Mesenchymal stem cell (in vitro differentiated cells and primary cell): ENCODE results near the gene RRP15.

Experiments used
- DNase-seq: peaks from one replicate; pipeline ENCODE4 v3.0.0-alpha.2; 2013
- H2AFZ ChIP-seq: one replicate; pipeline ENCODE4 v1.6.1; 2013; ENCODE audit warnings: low read depth, mild to moderate bottlenecking, control low read depth, inconsistent platforms, low read length, moderate library complexity
- H2AK5ac ChIP-seq: 2 replicates; pipeline ENCODE4 v1.6.1; 2013; ENCODE audit warnings: low read length, moderate library complexity, mild to moderate bottlenecking, inconsistent platforms; ENCODE audit not compliant: severe bottlenecking
- H2BK120ac ChIP-seq: one replicate; pipeline ENCODE4 v1.6.1; 2013; ENCODE audit warnings: low read depth, mild to moderate bottlenecking, inconsistent platforms, low read length, moderate library complexity
- H2BK12ac ChIP-seq, 2 experiments: one replicate each; pipeline ENCODE4 v1.6.1; 2013; ENCODE audit warnings: inconsistent platforms in 2 of 2, low read length in 2 of 2, mild to moderate bottlenecking in 2 of 2, moderate library complexity in 2 of 2, control low read depth in 1 of 2
- H2BK15ac ChIP-seq: one replicate; pipeline ENCODE4 v1.6.1; 2013; ENCODE audit warnings: mild to moderate bottlenecking, low read depth, inconsistent platforms; ENCODE audit not compliant: poor library complexity, severe bottlenecking
- H2BK5ac ChIP-seq: 2 replicates; pipeline ENCODE4 v1.6.1; 2013; ENCODE audit warnings: low read depth, mild to moderate bottlenecking, low read length, control low read depth, inconsistent platforms; ENCODE audit not compliant: poor library complexity, severe bottlenecking
- H3K14ac ChIP-seq, 2 experiments: one replicate each; pipeline ENCODE4 v1.6.1; 2013; ENCODE audit warnings: inconsistent platforms in 2 of 2, low read length in 2 of 2, control low read depth in 1 of 2, mild to moderate bottlenecking in 1 of 2, moderate library complexity in 1 of 2
- H3K18ac ChIP-seq, 2 experiments: one replicate each; pipeline ENCODE4 v1.6.1; 2013; ENCODE audit warnings: inconsistent platforms in 2 of 2, low read length in 2 of 2, control low read depth in 1 of 2, low read depth in 1 of 2, mild to moderate bottlenecking in 1 of 2
- H3K23ac ChIP-seq, 2 experiments: one replicate each; pipeline ENCODE4 v1.6.1; 2013; ENCODE audit warnings: inconsistent platforms in 2 of 2, low read length in 2 of 2, mild to moderate bottlenecking in 2 of 2, moderate library complexity in 2 of 2, control low read depth in 1 of 2
- H3K27ac ChIP-seq: 2 replicates; pipeline ENCODE4 v1.5.1; 2013; ENCODE audit warnings: mild to moderate bottlenecking, moderate library complexity, low read length, control low read depth, inconsistent platforms; ENCODE audit not compliant: poor library complexity, severe bottlenecking
- H3K27me3 ChIP-seq, 2 experiments: 2 replicates each; pipeline versions ENCODE4 v1.6.1 to v1.7.0; 2013; ENCODE audit warnings: low read length in 2 of 2, mild to moderate bottlenecking in 2 of 2, moderate library complexity in 2 of 2, control low read depth in 1 of 2, inconsistent platforms in 1 of 2; ENCODE audit not compliant: control insufficient read depth in 1 of 2, insufficient read depth in 1 of 2
- H3K36me3 ChIP-seq, 2 experiments: 2 replicates each; pipeline versions ENCODE4 v1.6.1 to v1.7.0; 2013; ENCODE audit warnings: low read length in 2 of 2, control low read depth in 1 of 2, inconsistent platforms in 1 of 2, low read depth in 1 of 2, mild to moderate bottlenecking in 1 of 2; ENCODE audit not compliant: insufficient read depth in 2 of 2, control insufficient read depth in 1 of 2
- H3K4ac ChIP-seq, 2 experiments: one replicate each; pipeline ENCODE4 v1.6.1; 2013; ENCODE audit warnings: inconsistent platforms in 2 of 2, low read length in 2 of 2, mild to moderate bottlenecking in 2 of 2, moderate library complexity in 2 of 2, control low read depth in 1 of 2, low read depth in 1 of 2
- H3K4me1 ChIP-seq: 2 replicates; pipeline ENCODE4 v1.6.1; 2013; ENCODE audit warnings: low read depth, low read length, control low read depth; ENCODE audit not compliant: control insufficient read depth, insufficient read depth
- H3K4me2 ChIP-seq: 2 replicates; pipeline ENCODE4 v1.6.1; 2013; ENCODE audit warnings: low read length, mild to moderate bottlenecking, inconsistent platforms; ENCODE audit not compliant: poor library complexity, severe bottlenecking
- H3K4me3 ChIP-seq, 2 experiments: 2 replicates each; pipeline versions ENCODE4 v1.5.1 to v1.7.0; 2013; ENCODE audit warnings: low read length in 2 of 2, mild to moderate bottlenecking in 2 of 2, control low read depth in 1 of 2, low read depth in 1 of 2; ENCODE audit not compliant: insufficient read depth in 1 of 2
- H3K79me1 ChIP-seq: replicated peaks from 2 replicates; pipeline ENCODE4 v1.6.1; 2013; ENCODE audit warnings: mild to moderate bottlenecking, control low read depth, low read length, inconsistent platforms; ENCODE audit not compliant: poor library complexity, severe bottlenecking
- H3K9ac ChIP-seq: 2 replicates; pipeline ENCODE4 v1.7.0; 2013; ENCODE audit warnings: mild to moderate bottlenecking, low read length, moderate library complexity
- H3K9me3 ChIP-seq: 2 replicates; pipeline ENCODE4 v1.7.0; 2013; ENCODE audit warnings: mild to moderate bottlenecking, low read length; ENCODE audit not compliant: control insufficient read depth
- H4K8ac ChIP-seq: one replicate; pipeline ENCODE4 v1.6.1; 2013; ENCODE audit warnings: inconsistent platforms, mild to moderate bottlenecking, low read length, moderate library complexity
- H4K91ac ChIP-seq: one replicate; pipeline ENCODE4 v1.6.1; 2013; ENCODE audit warnings: mild to moderate bottlenecking, low read length, inconsistent platforms
- WGBS: methylation state at CpG from one replicate; pipeline ENCODE4 v1.1.7; 2013; ENCODE audit warnings: mixed read lengths; 5-methylcytosine and 5-hydroxymethylcytosine counted together

The RRP15 gene

GRCh38 chr1:218352075-218352438, 67.0 kb downstream of the RRP15 start:
- H3K4ac ChIP-seq: no peak overlapping the region
- no peaks in the 10 kb centered on the region for H3K27me3 ChIP-seq
- no peak overlapping the region for H4K91ac ChIP-seq
- H3K9me3 ChIP-seq: no peaks in the 10 kb centered on the region
- no peak overlapping the region for H2BK15ac ChIP-seq
- DNase-seq: no peak
- no peak overlapping the region for H3K9ac ChIP-seq
- H3K4me2 ChIP-seq: peak overlapping the region; percentile 54
- peak overlapping the region; percentile 74 for H3K27ac ChIP-seq
- no peak overlapping the region for H2BK5ac ChIP-seq
- H3K4me1 ChIP-seq: peaks cover 22% of the 10 kb centered on the region
- H2BK12ac ChIP-seq: no peak overlapping the region
- H3K18ac ChIP-seq: peak overlapping the region in 1 of 2 experiments; percentile 18
- H3K23ac ChIP-seq: no peak overlapping the region
- H3K79me1 ChIP-seq: peaks cover 1% of the 10 kb centered on the region
- H3K14ac ChIP-seq: no peak overlapping the region
- H3K4me3 ChIP-seq: no peak overlapping the region
- H4K8ac ChIP-seq: peak overlapping the region; percentile 37
- no peak overlapping the region for H2AK5ac ChIP-seq
- H2BK120ac ChIP-seq: no peak overlapping the region
- H3K36me3 ChIP-seq: peaks cover 0 to 16% of the 10 kb centered on the region in 2 experiments
- no peak overlapping the region for H2AFZ ChIP-seq
- 97% methylated on average over 7 of the region's 8 CpGs for WGBS

- Histone ChIP-seq H2BK120ac (no peak overlapping the region), H3K27me3 (no peaks in the 10 kb centered on the region), H2BK15ac (no peak overlapping the region), H3K9me3 (no peaks in the 10 kb centered on the region), H3K23ac (no peak overlapping the region), H3K36me3 (peaks cover 0 to 20% of the 10 kb centered on the region in 2 experiments), H2BK5ac (peak overlapping the region; percentile 61), H4K91ac (no peak overlapping the region), H3K14ac (no peak overlapping the region), H2BK12ac (no peak overlapping the region), H2AFZ (no peak overlapping the region), H3K4me3 (no peak overlapping the region), H3K4me2 (no peak overlapping the region), H4K8ac (no peak overlapping the region), H3K9ac (no peak overlapping the region), H2AK5ac (peak overlapping the region; percentile 57), H3K79me1 (peaks cover 1% of the 10 kb centered on the region), H3K18ac (no peak overlapping the region), H3K27ac (peak overlapping the region; percentile 68), H3K4ac (no peak overlapping the region), H3K4me1 (peaks cover 24% of the 10 kb centered on the region)
- DNase-seq: no peak
- WGBS: 90% methylated on average over 4 of the region's 4 CpGs
Observed at GRCh38 chr1:218353656-218354055, 68.6 kb downstream of the RRP15 start.

GRCh38 chr1:218355278-218355677, 70.2 kb downstream of the RRP15 start:
- Histone ChIP-seq H3K4me3 (no peak overlapping the region), H3K18ac (no peak overlapping the region), H3K79me1 (peaks cover 1% of the 10 kb centered on the region), H2BK12ac (no peak overlapping the region), H3K4me2 (no peak overlapping the region), H3K4me1 (peaks cover 24% of the 10 kb centered on the region), H3K14ac (no peak overlapping the region), H3K9me3 (no peaks in the 10 kb centered on the region), H2AFZ (no peak overlapping the region), H3K23ac (no peak overlapping the region), H4K8ac (no peak overlapping the region), H3K36me3 (peaks cover 0 to 23% of the 10 kb centered on the region in 2 experiments), H2BK15ac (no peak overlapping the region), H3K9ac (no peak overlapping the region), H3K27me3 (no peaks in the 10 kb centered on the region), H4K91ac (no peak overlapping the region), H3K4ac (peak overlapping the region in 1 of 2 experiments; percentile 19), H2BK120ac (no peak overlapping the region), H2BK5ac (no peak overlapping the region), H3K27ac (peak overlapping the region; percentile 53), H2AK5ac (peak overlapping the region; percentile 87)
- WGBS: 89% methylated on average over 1 of the region's 4 CpGs
- no peak for DNase-seq

GRCh38 chr1:218357211-218357892, 72.3 kb downstream of the RRP15 start:
- peak overlapping the region; percentile 64 for H4K8ac ChIP-seq
- H3K9ac ChIP-seq: no peak overlapping the region
- no peak overlapping the region for H3K4ac ChIP-seq
- H2BK5ac ChIP-seq: no peak overlapping the region
- no peak overlapping the region for H3K27ac ChIP-seq
- H3K4me1 ChIP-seq: peaks cover 21% of the 10 kb centered on the region
- H3K9me3 ChIP-seq: no peaks in the 10 kb centered on the region
- H2BK12ac ChIP-seq: peak overlapping the region in 1 of 2 experiments; percentile 66
- peak; percentile 43 for DNase-seq
- no peak overlapping the region for H3K4me2 ChIP-seq
- H3K36me3 ChIP-seq: peaks cover 0 to 23% of the 10 kb centered on the region in 2 experiments
- H2AFZ ChIP-seq: no peak overlapping the region
- no peak overlapping the region for H3K14ac ChIP-seq
- no peak overlapping the region for H2AK5ac ChIP-seq
- peak overlapping the region; percentile 23 for H2BK15ac ChIP-seq
- 91% methylated on average over 10 of the region's 10 CpGs for WGBS
- no peak overlapping the region for H4K91ac ChIP-seq
- peak overlapping the region; percentile 70 to 79 for H3K18ac ChIP-seq
- no peak overlapping the region for H2BK120ac ChIP-seq
- H3K27me3 ChIP-seq: no peaks in the 10 kb centered on the region
- peaks cover 5% of the 10 kb centered on the region for H3K79me1 ChIP-seq
- H3K23ac ChIP-seq: no peak overlapping the region
- H3K4me3 ChIP-seq: no peak overlapping the region
